ENCODE data around the gene HVCN1.

GRCh38 chr12:110668480-110669192 lies 20.3 kb downstream of the HVCN1 start:
- TF ChIP-seq CTCF (IDR thresholded peaks at IDR 0.05 in 4 of 5, conservative IDR thresholded peaks at IDR 0.05 in 1 of 5), result no peak
- no peak for TF ChIP-seq POLR2A (IDR thresholded peaks at IDR 0.05)
